ENCODE data around the gene NFASC.

NFASC gene

DNA sequence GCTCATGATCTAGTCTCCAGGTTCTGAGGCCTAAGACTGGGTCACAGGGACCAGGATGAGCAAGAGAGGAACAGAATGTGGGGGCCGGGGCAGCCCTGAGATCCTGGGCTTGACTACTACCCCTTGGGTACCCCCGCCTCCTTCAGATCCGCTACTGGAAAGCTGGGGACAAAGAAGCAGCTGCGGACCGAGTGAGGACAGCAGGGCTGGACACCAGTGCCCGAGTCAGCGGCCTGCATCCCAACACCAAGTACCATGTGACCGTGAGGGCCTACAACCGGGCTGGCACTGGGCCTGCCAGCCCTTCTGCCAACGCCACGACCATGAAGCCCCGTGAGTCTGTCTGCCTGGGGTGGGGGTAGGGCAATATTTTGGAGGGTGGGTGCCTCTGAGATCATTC is 201.1 kb downstream of the NFASC start:
- H3K9me3 ChIP-seq (replicated peaks; ENCODE audit: insufficient read depth, low read length) = no peaks in the 10 kb centered on the region
- H3K4me1 ChIP-seq (ENCODE audit: low read length) = no peaks in the 10 kb centered on the region
- no peaks in the 10 kb centered on the region for H3K36me3 ChIP-seq (replicated peaks; ENCODE audit: insufficient read depth, low read length)
- no peaks in the 10 kb centered on the region; the same call in 1 of the 2 replicates for H3K27me3 ChIP-seq (replicated peaks; ENCODE audit: insufficient read depth, low read length)
- no peak overlapping the region for H3K4me3 ChIP-seq (ENCODE audit: low read length)
- no peaks in the 10 kb centered on the region for H4K20me1 ChIP-seq (ENCODE audit: insufficient read depth, low read length)
- H3K4me2 ChIP-seq (ENCODE audit: low read depth, low read length) = no peak overlapping the region
- H3K9me2 ChIP-seq (replicated peaks; ENCODE audit: insufficient read depth, low read length) = no peaks in the 10 kb centered on the region
- no peaks in the 10 kb centered on the region for H3F3A ChIP-seq (ENCODE audit: insufficient read depth, low read length)
- no peak for TF ChIP-seq EZH2phosphoT487 (IDR thresholded peaks at IDR 0.05; ENCODE audit: low read length)
- TF ChIP-seq EZH2 (optimal IDR thresholded peaks at IDR 0.05; ENCODE audit: low read depth, low read length) = no peak
- TF ChIP-seq, protein P1, sequence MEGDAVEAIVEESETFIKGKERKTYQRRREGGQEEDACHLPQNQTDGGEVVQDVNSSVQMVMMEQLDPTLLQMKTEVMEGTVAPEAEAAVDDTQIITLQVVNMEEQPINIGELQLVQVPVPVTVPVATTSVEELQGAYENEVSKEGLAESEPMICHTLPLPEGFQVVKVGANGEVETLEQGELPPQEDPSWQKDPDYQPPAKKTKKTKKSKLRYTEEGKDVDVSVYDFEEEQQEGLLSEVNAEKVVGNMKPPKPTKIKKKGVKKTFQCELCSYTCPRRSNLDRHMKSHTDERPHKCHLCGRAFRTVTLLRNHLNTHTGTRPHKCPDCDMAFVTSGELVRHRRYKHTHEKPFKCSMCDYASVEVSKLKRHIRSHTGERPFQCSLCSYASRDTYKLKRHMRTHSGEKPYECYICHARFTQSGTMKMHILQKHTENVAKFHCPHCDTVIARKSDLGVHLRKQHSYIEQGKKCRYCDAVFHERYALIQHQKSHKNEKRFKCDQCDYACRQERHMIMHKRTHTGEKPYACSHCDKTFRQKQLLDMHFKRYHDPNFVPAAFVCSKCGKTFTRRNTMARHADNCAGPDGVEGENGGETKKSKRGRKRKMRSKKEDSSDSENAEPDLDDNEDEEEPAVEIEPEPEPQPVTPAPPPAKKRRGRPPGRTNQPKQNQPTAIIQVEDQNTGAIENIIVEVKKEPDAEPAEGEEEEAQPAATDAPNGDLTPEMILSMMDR (IDR thresholded peaks at IDR 0.05; ENCODE audit: low read length) = no peak
- no peak overlapping the region for H2AFZ ChIP-seq (ENCODE audit: low read length)
- no peaks in the 10 kb centered on the region for H3K79me2 ChIP-seq (ENCODE audit: low read length)
- no peak overlapping the region for H3K27ac ChIP-seq (ENCODE audit: low read length)
- no peak for DNase-seq
- H3K9ac ChIP-seq (ENCODE audit: low read length) = no peak overlapping the region

DNA sequence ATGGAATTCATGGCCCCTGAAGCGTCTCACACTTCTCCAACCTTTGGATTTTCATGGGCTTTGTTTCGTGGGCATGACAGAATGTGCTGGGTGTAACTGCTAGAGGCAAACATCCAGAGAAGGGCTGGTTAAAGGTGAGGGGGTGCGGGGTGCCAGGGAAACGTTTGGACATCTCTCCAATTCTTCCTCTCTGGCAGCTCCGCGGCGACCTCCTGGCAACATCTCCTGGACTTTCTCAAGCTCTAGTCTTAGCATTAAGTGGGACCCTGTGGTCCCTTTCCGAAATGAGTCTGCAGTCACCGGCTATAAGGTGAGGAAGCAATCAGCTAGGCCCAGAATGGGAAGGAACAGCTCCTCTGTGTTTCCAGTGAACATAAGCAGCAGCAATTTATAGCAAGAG is 201.6 kb downstream of the NFASC start:
- no peaks in the 10 kb centered on the region for H3K4me1 ChIP-seq (ENCODE audit: low read length)
- H3K27ac ChIP-seq (ENCODE audit: low read length) = no peak overlapping the region
- H3K4me2 ChIP-seq (ENCODE audit: low read depth, low read length) = no peak overlapping the region
- no peak overlapping the region for H2AFZ ChIP-seq (ENCODE audit: low read length)
- TF ChIP-seq EZH2phosphoT487 (IDR thresholded peaks at IDR 0.05; ENCODE audit: low read length) (no peak), EZH2 (optimal IDR thresholded peaks at IDR 0.05; ENCODE audit: low read depth, low read length) (no peak)
- TF ChIP-seq, protein P1 (IDR thresholded peaks at IDR 0.05; ENCODE audit: low read length) = no peak
- no peaks in the 10 kb centered on the region for H3K36me3 ChIP-seq (replicated peaks; ENCODE audit: insufficient read depth, low read length)
- H3K9me3 ChIP-seq (replicated peaks; ENCODE audit: insufficient read depth, low read length) = no peaks in the 10 kb centered on the region
- no peak for DNase-seq
- no peaks in the 10 kb centered on the region for H4K20me1 ChIP-seq (ENCODE audit: insufficient read depth, low read length)
- no peak overlapping the region for H3K4me3 ChIP-seq (ENCODE audit: low read length)
- H3K27me3 ChIP-seq (replicated peaks; ENCODE audit: insufficient read depth, low read length) = no peaks in the 10 kb centered on the region; the same call in 1 of the 2 replicates
- no peak overlapping the region for H3K9ac ChIP-seq (ENCODE audit: low read length)
- H3F3A ChIP-seq (ENCODE audit: insufficient read depth, low read length) = no peaks in the 10 kb centered on the region
- H3K79me2 ChIP-seq (ENCODE audit: low read length) = no peaks in the 10 kb centered on the region
- no peaks in the 10 kb centered on the region for H3K9me2 ChIP-seq (replicated peaks; ENCODE audit: insufficient read depth, low read length)

All from MM.1S (cell line).